ENCODE measurements around the gene SERPINA3.
"Not testable (repeated sequence)": the region's sequence is repeated elsewhere in the genome, so short reads cannot be mapped to it uniquely, and the experiment has no call there.

Gene SERPINA3

GRCh38 chr14:94612174-94612573 is at the start of gene SERPINA3:
Gene SERPINA3, plus strand, starts transcription at chr14:94612391. Its CDS starts 2,051 bp downstream, at chr14:94614442.
- DNase-seq (ENCODE audit: low spot score): no peak

DNA sequence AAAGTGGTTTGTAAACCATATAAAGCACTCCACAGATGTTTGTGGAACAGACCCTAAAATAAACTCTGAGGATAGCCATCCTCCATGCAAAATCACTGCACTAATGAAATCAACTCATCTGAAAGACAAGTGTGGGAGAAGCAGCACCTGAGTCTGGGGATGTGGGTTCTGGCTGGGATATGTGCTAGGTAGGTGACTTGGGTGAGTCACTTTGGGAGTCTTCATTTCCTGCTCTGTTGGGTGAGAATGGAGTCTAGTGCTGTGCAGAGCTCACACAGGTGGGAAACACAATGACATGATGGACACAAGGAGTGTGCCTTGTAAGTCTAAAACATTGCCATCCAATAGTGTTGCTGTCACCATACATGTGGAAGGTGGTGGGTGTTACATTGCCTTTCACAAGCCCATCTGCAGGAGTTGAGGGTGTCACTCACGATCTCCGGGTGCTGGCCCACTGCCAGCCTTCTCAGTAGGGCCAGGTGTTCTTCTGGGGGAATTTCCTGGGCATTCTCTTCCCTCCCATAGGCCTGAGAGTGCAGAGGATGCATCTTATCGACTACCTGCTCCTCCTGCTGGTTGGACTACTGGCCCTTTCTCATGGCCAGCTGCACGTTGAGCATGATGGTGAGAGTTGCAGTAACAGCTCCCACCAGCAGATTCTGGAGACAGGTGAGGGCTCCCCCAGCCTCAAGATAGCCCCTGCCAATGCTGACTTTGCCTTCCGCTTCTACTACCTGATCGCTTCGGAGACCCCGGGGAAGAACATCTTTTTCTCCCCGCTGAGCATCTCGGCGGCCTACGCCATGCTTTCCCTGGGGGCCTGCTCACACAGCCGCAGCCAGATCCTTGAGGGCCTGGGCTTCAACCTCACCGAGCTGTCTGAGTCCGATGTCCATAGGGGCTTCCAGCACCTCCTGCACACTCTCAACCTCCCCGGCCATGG is 49.0 kb upstream of the SERPINA3 start:
- DNase-seq (ENCODE audit: low spot score): no peak

DNA sequence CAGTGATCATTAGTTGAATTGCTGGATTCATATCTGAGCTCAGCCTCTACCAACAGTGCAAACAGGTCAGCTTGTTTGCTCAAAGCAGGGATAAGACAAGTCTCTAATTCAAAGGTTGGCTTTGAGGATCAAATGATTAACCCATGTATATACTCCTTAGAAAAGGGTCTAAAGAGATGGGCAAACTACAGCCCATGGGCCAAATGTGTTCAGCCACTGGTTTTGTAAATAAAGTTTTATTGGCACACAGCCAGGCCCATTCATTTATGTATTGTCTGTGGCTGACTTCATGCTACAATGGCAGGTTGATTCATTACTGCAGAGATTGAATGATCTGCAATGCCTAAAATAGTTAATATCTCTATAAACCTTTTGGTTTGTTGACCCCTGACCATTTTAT is 47.8 kb upstream of the SERPINA3 start:
- DNase-seq (ENCODE audit: low spot score): no peak

DNA sequence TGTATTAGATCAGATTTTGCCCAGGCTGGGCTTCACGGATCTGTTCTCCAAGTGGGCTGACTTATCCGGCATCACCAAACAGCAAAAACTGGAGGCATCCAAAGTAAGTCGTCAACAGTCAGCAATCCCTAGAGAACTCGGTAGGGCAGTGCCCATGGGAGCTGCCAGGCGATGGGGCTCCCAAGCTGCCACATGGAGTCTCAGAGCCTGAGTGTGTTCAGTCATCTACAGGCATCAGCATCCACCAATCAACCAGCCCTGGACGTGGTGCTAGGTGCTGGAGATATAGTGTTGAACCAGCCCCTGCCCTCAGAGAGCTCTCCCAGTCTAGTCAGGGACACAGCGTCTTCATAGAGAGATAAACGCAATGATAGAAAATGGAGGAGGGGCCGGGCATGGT is 44.0 kb upstream of the SERPINA3 start:
- no peak for DNase-seq (ENCODE audit: low spot score)

DNA sequence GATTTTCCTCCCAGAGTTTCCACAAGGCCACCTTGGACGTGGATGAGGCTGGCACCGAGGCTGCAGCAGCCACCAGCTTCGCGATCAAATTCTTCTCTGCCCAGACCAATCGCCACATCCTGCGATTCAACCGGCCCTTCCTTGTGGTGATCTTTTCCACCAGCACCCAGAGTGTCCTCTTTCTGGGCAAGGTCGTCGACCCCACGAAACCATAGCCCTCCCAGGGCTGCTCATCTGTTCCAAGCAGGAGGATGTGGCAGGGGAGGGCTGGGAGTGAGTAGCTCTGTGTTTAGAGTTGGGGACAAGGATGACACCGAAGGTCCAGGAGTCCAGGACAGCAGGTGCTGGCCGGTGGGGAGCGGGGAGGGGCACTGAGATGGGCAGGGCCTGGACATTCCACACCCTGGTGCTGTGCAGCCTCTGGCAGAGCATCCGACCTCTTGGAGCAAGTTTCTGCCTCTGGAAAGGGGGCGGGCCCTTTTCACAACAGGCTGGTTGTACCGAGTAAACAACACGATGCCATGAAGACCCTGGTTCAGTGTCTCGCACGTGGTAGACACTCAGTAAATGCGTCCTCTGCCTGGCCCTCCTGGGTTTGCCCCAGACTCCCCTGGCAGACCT is 42.7 kb upstream of the SERPINA3 start:
- no peak for DNase-seq (ENCODE audit: low spot score)

- DNase-seq (ENCODE audit: low spot score): no peak
Observed at GRCh38 chr14:94570002-94570400, 42.2 kb upstream of the SERPINA3 start.

GRCh38 chr14:94570440-94570839 is 41.8 kb upstream of the SERPINA3 start:
- DNase-seq (ENCODE audit: low spot score): no peak

GRCh38 chr14:94571395-94571794 is 40.8 kb upstream of the SERPINA3 start:
- no peak for DNase-seq (ENCODE audit: low spot score)

DNA sequence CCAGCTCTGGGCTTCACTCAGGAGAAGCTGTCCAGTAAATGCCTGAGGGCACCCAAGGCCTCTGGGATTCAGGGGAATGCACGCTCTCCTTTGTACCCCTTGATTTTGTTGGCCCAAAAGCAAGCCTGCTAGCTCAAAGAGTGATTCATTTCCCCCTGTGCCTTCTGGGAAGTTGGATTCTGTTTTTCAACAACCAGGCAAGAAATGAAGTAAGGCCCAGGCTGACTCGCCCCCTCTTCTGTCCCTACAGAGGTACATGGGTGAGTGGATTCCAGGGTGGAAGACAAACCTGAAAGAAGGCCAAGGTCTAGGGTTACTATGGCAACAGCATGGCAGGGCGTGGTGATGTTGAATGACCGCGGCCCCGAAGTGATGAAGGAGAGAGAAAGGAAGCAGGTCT is 40.2 kb upstream of the SERPINA3 start:
- no peak for DNase-seq (ENCODE audit: low spot score)

DNA sequence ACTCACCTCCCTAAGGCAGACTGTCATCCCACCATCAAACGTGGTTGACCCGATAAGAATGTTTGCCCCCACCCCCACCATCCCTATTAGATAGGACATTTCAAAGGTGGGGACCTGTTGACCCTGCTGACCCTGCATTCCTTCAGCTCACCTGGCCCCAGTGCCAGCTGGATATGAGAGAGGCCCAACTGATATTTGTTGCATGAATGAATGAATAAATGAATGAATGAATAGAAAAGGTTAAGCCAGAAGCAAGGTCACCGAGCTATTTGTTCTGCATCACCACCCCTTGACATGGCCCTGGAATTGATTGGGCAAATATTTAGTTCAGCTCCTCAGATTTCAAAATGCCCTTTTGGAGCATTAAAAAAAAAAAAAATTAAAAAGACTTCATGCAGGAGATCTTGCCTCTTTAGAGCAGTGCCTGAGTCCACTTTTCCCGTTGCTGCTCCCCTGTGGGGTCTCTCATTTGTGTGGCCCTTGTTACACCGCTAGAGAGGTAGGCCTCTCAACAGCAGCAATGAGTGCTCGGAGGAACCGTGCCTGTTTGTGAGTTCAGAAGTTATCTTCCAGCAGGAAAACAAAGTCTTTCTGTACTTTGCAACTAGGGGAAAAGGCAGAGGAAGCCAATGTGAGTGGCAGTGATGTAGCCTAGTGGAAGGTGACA is 39.4 kb upstream of the SERPINA3 start:
- DNase-seq (ENCODE audit: low spot score): no peak

DNA sequence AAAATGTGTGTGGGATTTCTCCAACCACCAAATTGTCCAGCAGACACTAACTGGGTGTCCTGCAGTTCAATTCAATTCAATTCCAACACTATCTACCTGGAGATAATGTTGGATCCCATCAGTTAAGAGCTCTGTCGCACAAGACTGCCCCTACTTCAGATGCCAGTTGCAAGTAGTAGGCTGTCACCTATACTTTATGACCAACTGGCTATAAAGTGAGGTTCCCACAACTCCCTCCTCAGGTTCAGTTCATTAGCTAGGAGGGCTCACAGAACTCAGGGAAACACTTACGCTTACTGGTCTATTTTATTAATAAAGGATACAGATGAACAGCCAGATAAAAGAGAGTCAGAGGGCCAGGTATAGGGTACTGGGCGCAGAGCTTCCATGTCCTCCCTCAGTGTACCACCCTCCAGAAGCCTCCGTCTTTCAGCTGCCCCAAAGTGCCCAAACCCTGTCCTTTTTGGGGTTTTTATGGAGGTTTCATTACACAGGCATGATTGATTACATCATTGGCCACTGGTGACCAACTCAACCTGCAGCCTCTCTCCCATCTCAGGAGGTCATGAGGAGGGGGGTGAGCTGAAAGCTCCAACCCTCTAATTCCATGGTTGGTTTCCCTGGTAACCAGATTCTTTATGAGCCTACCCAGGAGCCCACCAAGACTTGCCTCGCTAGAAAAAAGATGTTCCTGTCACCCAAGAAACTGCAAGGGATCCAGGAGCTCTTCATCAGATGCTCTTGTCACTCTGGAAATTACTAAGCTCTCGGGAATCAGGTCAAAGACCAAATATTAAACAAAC is 38.5 kb upstream of the SERPINA3 start:
- DNase-seq (ENCODE audit: low spot score): no peak

DNA sequence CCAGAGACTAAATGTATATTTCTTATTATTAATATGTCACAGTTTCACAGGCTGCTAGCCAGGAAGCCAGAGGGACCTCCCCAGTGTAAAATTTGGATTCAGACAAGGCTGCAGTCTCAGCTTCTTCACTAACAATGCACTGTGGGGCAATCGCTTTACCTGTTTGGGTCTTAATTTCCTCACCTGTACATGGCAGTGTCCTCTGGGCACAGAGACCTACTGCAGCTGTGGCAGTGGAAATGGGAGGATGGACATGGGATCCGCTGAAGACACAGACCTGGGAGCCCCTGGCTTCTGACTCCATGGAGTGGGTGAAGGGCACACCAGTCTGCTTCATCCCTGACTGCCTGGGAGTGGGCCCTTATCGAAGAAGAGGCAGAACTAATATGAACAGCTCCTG is 37.9 kb upstream of the SERPINA3 start:
- no peak for DNase-seq (ENCODE audit: low spot score)

DNA sequence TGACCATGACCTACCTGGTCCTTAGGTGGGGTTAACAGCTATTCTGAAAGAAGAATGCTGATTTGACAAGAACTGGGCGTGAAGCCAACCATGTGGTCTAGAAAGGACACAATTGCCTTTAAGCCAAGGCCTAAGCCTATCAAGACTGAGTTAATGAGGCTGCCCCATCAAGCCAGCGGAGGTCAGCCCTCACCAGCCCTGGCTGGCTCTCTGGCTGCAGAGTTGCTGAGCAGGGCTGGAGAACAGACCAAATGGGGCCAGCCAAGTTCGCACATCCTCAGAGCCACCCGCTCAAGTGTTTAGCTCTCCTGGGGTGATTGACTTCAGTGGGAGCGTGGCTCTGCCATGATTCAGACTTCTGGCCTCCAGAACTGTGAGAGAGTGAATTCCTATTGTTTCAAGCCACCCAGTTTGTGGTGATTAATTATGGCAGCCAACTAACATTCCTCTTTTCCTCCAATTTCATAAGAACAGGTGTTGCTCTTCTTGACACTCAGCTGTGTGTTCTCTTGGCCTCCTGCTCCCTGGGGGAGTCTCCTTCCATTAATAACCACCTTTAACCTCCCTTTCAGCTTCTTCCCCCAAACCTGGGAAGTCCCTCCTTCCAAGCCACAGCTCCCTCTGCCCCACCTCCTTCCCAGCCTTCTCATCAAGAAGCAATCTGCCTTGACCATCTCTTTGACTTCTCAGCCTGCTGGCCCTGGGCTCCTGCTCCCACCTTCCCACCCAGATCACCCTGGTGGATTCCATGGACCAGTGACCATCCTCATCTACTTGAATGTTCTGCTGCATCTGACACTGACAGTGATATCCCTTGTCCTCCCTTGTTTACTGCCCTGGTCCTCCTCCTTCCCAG is 36.2 kb upstream of the SERPINA3 start:
- DNase-seq (ENCODE audit: low spot score): no peak

DNA sequence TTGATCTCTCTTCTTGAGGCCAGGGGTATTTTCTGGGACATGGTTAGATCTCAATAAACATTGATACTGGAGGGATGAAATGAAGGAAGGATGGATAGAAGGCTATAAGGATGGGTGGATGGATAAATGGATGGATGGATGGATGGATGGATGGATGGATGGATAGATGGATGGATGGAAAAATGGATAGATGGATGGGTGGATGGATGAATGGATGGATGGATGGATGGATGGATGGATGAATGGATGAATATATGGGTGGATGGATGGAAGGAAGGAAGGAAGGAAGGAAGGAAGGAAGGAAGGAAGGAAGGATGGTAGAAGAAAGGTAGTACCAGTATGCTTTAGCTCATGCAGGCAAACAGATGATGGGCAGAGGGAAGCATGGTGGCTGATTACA is 34.7 kb upstream of the SERPINA3 start:
- DNase-seq (ENCODE audit: low spot score): not testable (repeated sequence)

DNA sequence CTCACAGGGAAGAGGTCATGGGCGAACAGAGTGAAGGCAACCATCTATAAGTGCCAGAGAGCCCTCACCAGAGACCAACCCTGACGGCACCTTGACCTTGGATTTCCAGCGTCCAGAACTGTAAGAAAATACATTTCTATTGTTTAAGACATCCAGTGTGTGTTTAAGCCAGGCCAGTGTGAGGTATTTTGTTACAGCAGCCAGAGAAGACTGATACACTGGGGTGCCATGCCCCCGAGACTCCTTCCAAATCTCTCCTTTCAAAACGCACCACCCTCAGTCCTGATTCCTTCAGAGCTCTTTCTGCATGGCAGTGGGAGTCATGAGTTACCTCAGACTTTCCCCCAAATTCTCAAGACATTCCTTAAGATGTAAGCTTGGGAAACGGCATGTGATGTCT is 33.5 kb upstream of the SERPINA3 start:
- no peak for DNase-seq (ENCODE audit: low spot score)

- no peak for DNase-seq (ENCODE audit: low spot score)
Observed at GRCh38 chr14:94581127-94581999, 30.8 kb upstream of the SERPINA3 start, which contains the start of gene SERPINA5. Gene SERPINA5, plus strand, starts transcription at chr14:94581426. Its CDS starts 5,937 bp downstream, at chr14:94587363.

DNA sequence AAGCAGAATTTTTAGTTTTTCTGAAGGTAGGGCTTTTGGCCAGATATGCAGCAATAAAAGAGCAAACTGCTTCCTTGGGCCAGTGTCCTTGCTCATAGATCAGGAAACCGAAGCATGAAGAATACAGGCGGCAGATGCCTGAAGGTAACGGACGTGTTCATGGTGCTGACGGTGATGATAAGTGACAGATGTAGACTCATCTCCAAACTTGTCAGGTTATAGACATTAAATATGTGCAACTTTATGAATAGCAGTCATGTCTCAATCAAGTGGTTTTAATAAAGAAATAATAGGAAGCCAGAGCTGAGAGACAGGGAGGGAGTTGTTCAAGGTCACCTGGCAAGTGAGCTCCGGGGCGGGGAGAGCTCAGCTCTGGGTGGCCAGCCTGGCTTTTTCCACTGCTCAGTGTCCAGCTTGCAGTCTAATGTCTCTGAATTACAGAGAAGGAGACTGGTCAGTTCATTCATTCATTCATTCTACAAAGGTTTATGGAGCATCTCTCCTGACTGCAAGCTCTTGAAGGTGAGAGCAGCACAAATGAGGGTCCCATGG is 29.9 kb upstream of the SERPINA3 start:
- no peak for DNase-seq (ENCODE audit: low spot score)

- no peak for DNase-seq (ENCODE audit: low spot score)
Observed at GRCh38 chr14:94582851-94583250, 29.3 kb upstream of the SERPINA3 start.

GRCh38 chr14:94583557-94583956 is 28.6 kb upstream of the SERPINA3 start:
- no peak for DNase-seq (ENCODE audit: low spot score)

Measured in CD4-positive, alpha-beta T cell treated with Interleukin-6 at 100 ng/mL for 8 hours (primary cell).